CD4-positive, alpha-beta T cell (primary cell): Measurements from ENCODE around the gene PIK3C2B. TPM values are rescaled to one million over a fixed set of nuclear protein-coding genes. Genes with fewer than 3 reads are reported as not detected.

Source experiments
- ATAC-seq: fragments of 200-7000 bp; cut with Tn5 transposase; one replicate; pipeline ENCODE4 v1.10.0; 2022; ENCODE audit warnings: mild to moderate bottlenecking; ENCODE audit not compliant: poor library complexity
- CTCF ChIA-PET: fragments of 350-600 bp; sonication (Branson Sonifier 250); formaldehyde crosslinking; loops from one replicate; lab custom pipeline; 2021; ENCODE audit warnings: antibody characterized with exemption, inconsistent platforms; lab: Charles Lee
- POLR2A ChIA-PET: fragments of 350-600 bp; sonication (Branson Sonifier 250); formaldehyde crosslinking; loops from one replicate; lab custom pipeline; 2021; ENCODE audit warnings: antibody characterized with exemption, inconsistent platforms; lab: Charles Lee
- DNase-seq, 14 experiments: peaks; one replicate each; pipeline ENCODE4 v3.0.0-alpha.2; 2013 to 2020; ENCODE audit warnings: mixed read lengths in 2 of 14
- H3K27ac ChIP-seq, 2 donors: one replicate each; pipeline versions ENCODE4 v1.5.1 to v1.7.0; 2013; ENCODE audit warnings: low read length in 2 of 2, low read depth in 1 of 2, mild to moderate bottlenecking in 1 of 2
- H3K27me3 ChIP-seq, 2 experiments: 1 replicate in 1 of 2; 2 replicates in 1 of 2; pipeline versions ENCODE4 v1.6.1 to v1.7.0; 2013; ENCODE audit warnings: low read length in 2 of 2, control low read depth in 1 of 2, mild to moderate bottlenecking in 1 of 2, moderate library complexity in 1 of 2; ENCODE audit not compliant: insufficient read depth in 2 of 2, control insufficient read depth in 1 of 2
- H3K36me3 ChIP-seq: one replicate; pipeline ENCODE4 v1.6.1; 2013; ENCODE audit warnings: low read length, control low read depth; ENCODE audit not compliant: insufficient read depth
- H3K4me1 ChIP-seq: one replicate; pipeline ENCODE4 v1.6.1; 2013; ENCODE audit warnings: low read length, control low read depth; ENCODE audit not compliant: insufficient read depth
- H3K4me3 ChIP-seq: one replicate; pipeline ENCODE4 v1.5.1; 2013; ENCODE audit warnings: mild to moderate bottlenecking, low read length, moderate library complexity
- H3K9me3 ChIP-seq, 2 experiments: 1 replicate in 1 of 2; 2 replicates in 1 of 2; pipeline versions ENCODE4 v1.6.1 to v1.7.0; 2013; ENCODE audit warnings: low read length in 2 of 2, mild to moderate bottlenecking in 2 of 2, control low read depth in 1 of 2, moderate library complexity in 1 of 2; ENCODE audit not compliant: control insufficient read depth in 1 of 2, insufficient read depth in 1 of 2
- H3K27ac Mint-ChIP-seq: one replicate; pipeline ENCODE4 v1.8.0; 2020; ENCODE audit warnings: mixed read lengths
- H3K27me3 Mint-ChIP-seq: one replicate; pipeline ENCODE4 v1.8.0; 2021; ENCODE audit warnings: mixed read lengths
- H3K36me3 Mint-ChIP-seq: one replicate; pipeline ENCODE4 v1.8.0; 2021; ENCODE audit warnings: low read depth, mixed read lengths
- H3K4me1 Mint-ChIP-seq: one replicate; pipeline ENCODE4 v1.8.0; 2021; ENCODE audit warnings: low read depth, mixed read lengths
- H3K4me3 Mint-ChIP-seq: one replicate; pipeline ENCODE4 v1.8.0; 2020; ENCODE audit warnings: mild to moderate bottlenecking, mixed read lengths
- H3K9me3 Mint-ChIP-seq: one replicate; pipeline ENCODE4 v1.8.0; 2020; ENCODE audit warnings: mixed read lengths
- intact Hi-C, 2 experiments: fragments of 100-400 bp; cut with DNase I in 1 of 2; cut with micrococcal nuclease in 1 of 2; formaldehyde crosslinking; loops; one replicate each; pipeline versions ENCODE4 v1.15.1 to v1.9.0; 2023 to 2025; cut with DNase I, micrococcal nuclease
- total RNA-seq, 174 experiments: library from RNA in 2 of 174; stranded (reverse) in 2 of 174; gene quantifications; one replicate each; pipeline ENCODE4 v1.2.3 and lab custom pipeline; 2021 to 2026
- TF ChIP-seq, protein P1 (sequence below): fragments of 200-600 bp; IDR thresholded peaks from one replicate; pipeline ENCODE4 v1.8.0; 2022; ENCODE audit warnings: antibody characterized with exemption, mild to moderate bottlenecking

The PIK3C2B gene
- total RNA-seq, 2 experiments from 2014 or later: 25.5 to 27.1 TPM

DNA sequence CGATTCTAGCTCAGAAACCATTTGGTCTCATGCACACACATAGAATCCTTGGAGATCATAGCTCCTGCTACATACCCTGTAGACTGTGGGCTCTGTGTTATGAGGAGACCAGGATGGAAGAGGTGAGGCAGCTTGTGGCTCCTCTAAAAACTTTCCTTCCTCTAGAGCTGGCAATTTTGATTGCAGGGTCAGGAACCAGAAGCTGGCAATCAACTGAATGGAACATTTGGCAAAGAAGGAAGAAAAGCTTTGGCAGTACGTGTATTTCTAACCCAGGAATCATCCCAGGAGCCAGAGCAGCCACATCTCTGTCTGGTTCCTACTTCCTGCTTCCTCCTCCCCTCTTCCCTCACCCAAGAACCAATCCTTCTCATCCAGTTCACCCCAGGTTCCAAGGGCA, 15.7 kb downstream of the PIK3C2B start:
- Histone ChIP-seq H3K27ac (no peak overlapping the region), H3K9me3 (no peaks in the 10 kb centered on the region), H3K4me3 (no peak overlapping the region), H3K36me3 (peaks cover 9% of the 10 kb centered on the region), H3K27me3 (no peaks in the 10 kb centered on the region), H3K4me1 (peaks cover 68% of the 10 kb centered on the region)
- intact Hi-C loops: no loop called here
- ChIA-PET POLR2A (interaction anchor here (1.0 to 3.0 kb wide), 3 partner anchors 8 to 37 kb away, joined by 3 to 23 read pairs (median 3); partner anchors contain the start of genes MDM4 and PIK3C2B), CTCF (interaction anchor here (0.5 to 1.6 kb wide), 6 partner anchors 10 to 328 kb away, joined by 3 to 4 read pairs (median 4); partner anchors contain the start of gene PIK3C2B)
- Mint-ChIP-seq H3K36me3 (no peaks in the 10 kb centered on the region), H3K9me3 (no peaks in the 10 kb centered on the region), H3K4me3 (no peak overlapping the region), H3K27me3 (no peaks in the 10 kb centered on the region), H3K4me1 (peaks cover 84% of the 10 kb centered on the region), H3K27ac (no peak overlapping the region)
- TF ChIP-seq, protein P1, sequence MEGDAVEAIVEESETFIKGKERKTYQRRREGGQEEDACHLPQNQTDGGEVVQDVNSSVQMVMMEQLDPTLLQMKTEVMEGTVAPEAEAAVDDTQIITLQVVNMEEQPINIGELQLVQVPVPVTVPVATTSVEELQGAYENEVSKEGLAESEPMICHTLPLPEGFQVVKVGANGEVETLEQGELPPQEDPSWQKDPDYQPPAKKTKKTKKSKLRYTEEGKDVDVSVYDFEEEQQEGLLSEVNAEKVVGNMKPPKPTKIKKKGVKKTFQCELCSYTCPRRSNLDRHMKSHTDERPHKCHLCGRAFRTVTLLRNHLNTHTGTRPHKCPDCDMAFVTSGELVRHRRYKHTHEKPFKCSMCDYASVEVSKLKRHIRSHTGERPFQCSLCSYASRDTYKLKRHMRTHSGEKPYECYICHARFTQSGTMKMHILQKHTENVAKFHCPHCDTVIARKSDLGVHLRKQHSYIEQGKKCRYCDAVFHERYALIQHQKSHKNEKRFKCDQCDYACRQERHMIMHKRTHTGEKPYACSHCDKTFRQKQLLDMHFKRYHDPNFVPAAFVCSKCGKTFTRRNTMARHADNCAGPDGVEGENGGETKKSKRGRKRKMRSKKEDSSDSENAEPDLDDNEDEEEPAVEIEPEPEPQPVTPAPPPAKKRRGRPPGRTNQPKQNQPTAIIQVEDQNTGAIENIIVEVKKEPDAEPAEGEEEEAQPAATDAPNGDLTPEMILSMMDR: no peak
- no peak for ATAC-seq
- DNase-seq: no peak

DNA sequence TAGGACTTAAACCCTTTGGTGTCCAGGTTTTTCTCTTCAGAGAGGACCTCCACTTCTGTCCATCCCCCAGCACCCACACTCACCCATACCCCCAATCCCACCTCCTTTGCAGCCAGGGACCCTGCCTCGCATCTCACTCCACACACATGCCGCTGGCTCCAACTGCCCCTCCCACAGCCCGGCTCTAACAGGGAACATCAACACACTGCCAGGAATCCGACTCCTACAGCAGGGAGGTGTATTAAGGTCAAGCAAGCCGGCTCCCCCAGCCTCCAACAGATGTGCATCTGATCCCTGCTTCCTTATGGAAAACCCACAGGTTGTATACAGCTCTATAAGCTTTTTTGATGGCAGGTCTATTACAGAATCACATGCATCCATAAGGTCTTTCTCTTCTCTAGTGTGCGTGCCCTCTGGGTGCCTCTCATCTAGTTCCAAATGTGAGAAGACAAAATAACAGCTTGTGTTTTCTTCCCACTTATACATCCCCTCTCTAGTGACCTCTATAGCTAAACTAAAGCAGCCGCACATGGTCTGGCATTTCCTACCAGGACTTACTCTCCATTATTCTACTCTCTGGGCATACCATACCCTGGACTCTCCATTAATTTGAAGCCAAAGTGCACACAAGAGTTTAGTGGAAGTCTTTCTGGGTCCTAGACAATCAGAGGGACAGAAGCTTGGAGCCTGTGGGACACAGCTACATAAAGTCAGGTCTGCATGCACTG, 16.3 kb downstream of the PIK3C2B start:
- intact Hi-C loops: no loop called here
- peaks cover 8% of the 10 kb centered on the region for H3K36me3 ChIP-seq
- peaks cover 68% of the 10 kb centered on the region for H3K4me1 ChIP-seq
- no peak overlapping the region for H3K27ac Mint-ChIP-seq
- TF ChIP-seq, protein P1: no peak
- CTCF ChIA-PET: interaction anchor here (0.5 to 1.3 kb wide), 4 partner anchors 10 to 80 kb away, joined by 3 to 4 read pairs (median 4); partner anchors contain the start of gene PIK3C2B
- no peaks in the 10 kb centered on the region for H3K27me3 Mint-ChIP-seq
- H3K27ac ChIP-seq: no peak overlapping the region
- no peaks in the 10 kb centered on the region for H3K27me3 ChIP-seq
- no peak overlapping the region for H3K4me3 ChIP-seq
- POLR2A ChIA-PET: interaction anchor here (1.2 to 3.0 kb wide), 2 partner anchors 9 to 16 kb away, joined by 3 to 23 read pairs; partner anchors contain the start of gene PIK3C2B
- H3K9me3 ChIP-seq: no peaks in the 10 kb centered on the region
- H3K4me1 Mint-ChIP-seq: peaks cover 81% of the 10 kb centered on the region
- ATAC-seq (no peak), DNase-seq (no peak)
- H3K4me3 Mint-ChIP-seq: no peak overlapping the region
- no peaks in the 10 kb centered on the region for H3K9me3 Mint-ChIP-seq
- peaks cover 2% of the 10 kb centered on the region for H3K36me3 Mint-ChIP-seq

GRCh38 chr1:204477036-204477740, 17.4 kb downstream of the PIK3C2B start:
- TF ChIP-seq, protein P1: no peak
- Mint-ChIP-seq H3K27me3 (no peaks in the 10 kb centered on the region), H3K4me3 (no peak overlapping the region), H3K36me3 (peaks cover 9% of the 10 kb centered on the region), H3K4me1 (peaks cover 81% of the 10 kb centered on the region), H3K27ac (no peak overlapping the region), H3K9me3 (no peaks in the 10 kb centered on the region)
- DNase-seq (no peak), ATAC-seq (no peak)
- H3K27ac ChIP-seq: no peak overlapping the region
- H3K4me1 ChIP-seq: peaks cover 62% of the 10 kb centered on the region
- H3K9me3 ChIP-seq: no peaks in the 10 kb centered on the region
- peaks cover 8% of the 10 kb centered on the region for H3K36me3 ChIP-seq
- intact Hi-C loops: no loop called here
- POLR2A ChIA-PET: interaction anchor here (3.0 kb wide), 1 partner anchor 17 kb away, joined by 23 read pairs; the partner anchor contains the start of gene PIK3C2B
- no peaks in the 10 kb centered on the region for H3K27me3 ChIP-seq
- CTCF ChIA-PET: no interaction called here
- H3K4me3 ChIP-seq: no peak overlapping the region
